ENCODE measurements around the gene KIAA1586. TPM values are rescaled to one million over a fixed set of nuclear protein-coding genes. Genes with fewer than 3 reads are reported as not detected.
"Not testable (repeated sequence)": the region's sequence is repeated elsewhere in the genome, so short reads cannot be mapped to it uniquely, and the experiment has no call there.

Gene KIAA1586, protein sequence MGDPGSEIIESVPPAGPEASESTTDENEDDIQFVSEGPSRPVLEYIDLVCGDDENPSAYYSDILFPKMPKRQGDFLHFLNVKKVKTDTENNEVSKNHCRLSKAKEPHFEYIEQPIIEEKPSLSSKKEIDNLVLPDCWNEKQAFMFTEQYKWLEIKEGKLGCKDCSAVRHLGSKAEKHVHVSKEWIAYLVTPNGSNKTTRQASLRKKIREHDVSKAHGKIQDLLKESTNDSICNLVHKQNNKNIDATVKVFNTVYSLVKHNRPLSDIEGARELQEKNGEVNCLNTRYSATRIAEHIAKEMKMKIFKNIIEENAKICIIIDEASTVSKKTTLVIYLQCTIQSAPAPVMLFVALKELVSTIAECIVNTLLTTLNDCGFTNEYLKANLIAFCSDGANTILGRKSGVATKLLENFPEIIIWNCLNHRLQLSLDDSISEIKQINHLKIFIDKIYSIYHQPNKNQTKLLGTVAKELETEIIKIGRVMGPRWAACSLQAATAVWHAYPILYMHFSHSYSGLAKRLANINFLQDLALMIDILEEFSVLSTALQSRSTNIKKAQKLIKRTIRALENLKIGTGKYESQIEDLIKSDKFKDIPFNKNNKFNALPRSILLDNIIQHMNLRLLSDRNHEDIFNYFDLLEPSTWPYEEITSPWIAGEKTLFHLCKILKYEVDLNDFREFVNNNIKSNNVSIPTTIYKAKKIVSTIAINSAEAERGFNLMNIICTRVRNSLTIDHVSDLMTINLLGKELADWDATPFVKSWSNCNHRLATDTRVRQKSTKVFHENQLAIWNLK
- polyA plus RNA-seq (2013, experiment 1 of 2; ENCODE audit: insufficient read length): 9.8 TPM
- 9.9 TPM for polyA plus RNA-seq (2013, experiment 2 of 2; ENCODE audit: insufficient read length)

GRCh38 chr6:57046332-57047256 is at the start of gene KIAA1586:
KIAA1586 (plus strand) TSS chr6:57046693; CDS start chr6:57046756, 63 bp downstream.
- DNase-seq: peak; percentile 89

GRCh38 chr6:56999049-56999448 is 47.4 kb upstream of the KIAA1586 start:
- no peak for DNase-seq

DNA sequence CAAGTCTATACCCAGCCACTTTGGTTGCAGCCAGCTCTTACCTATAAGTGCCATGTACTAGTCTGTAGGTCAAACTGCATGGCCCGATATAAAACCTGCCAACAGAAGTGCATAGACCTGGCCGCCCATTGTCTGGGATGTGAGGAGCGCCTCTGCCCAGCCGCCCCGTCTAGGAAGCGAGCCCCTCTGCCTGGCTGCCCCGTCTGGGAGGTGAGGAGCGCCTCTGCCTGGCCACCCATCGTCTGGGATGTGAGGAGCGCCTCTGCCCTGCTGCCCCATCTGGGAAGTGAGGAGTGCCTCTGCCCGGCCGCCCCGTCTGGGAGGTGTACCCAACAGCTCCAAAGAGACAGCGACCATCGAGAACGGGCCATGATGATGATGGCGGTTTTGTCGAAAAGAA is 46.7 kb upstream of the KIAA1586 start:
- DNase-seq: not testable (repeated sequence)

- DNase-seq: no peak
Observed at GRCh38 chr6:57002197-57002596, 44.3 kb upstream of the KIAA1586 start.

- no peak for DNase-seq
Observed at GRCh38 chr6:57004292-57004691, 42.2 kb upstream of the KIAA1586 start.

DNA sequence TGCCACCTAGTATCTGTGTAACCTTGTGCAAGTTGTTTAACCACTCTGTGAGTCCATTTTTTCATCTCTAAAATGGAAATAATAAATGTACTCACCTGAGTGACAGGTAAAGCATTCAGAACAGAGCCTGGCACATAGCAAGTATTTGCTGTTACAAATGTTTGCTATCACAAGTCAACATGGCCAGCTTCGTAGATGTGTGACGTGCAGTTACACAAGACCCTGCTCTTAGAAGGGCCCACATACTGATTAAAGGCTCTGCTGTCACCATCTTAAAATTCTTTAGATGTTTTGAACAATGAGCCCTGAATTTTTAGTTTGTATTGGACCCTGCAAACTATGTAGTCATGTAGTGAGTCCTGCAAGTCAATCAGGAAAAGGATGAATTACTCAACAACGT is 40.4 kb upstream of the KIAA1586 start:
- no peak for DNase-seq

DNA sequence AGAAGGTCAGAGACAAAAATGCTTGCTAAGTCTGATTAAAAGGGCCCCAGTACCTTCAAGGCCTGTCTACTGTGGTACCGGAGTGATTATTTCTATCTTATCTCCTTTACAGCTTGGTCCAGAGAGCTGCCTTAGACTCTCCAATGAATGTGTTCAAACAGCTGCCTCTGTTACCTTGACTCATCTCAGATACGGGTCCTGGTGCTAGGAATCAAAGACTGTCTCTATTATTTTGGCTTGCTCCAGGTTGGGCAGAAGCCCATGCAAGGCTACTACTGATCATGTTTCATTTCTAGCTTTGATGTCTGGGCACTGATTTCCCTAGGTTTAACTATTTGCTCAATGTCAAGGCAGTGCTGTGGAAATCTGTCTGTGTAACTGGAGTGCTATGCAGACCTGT is 38.4 kb upstream of the KIAA1586 start:
- DNase-seq: not testable (repeated sequence)

DNA sequence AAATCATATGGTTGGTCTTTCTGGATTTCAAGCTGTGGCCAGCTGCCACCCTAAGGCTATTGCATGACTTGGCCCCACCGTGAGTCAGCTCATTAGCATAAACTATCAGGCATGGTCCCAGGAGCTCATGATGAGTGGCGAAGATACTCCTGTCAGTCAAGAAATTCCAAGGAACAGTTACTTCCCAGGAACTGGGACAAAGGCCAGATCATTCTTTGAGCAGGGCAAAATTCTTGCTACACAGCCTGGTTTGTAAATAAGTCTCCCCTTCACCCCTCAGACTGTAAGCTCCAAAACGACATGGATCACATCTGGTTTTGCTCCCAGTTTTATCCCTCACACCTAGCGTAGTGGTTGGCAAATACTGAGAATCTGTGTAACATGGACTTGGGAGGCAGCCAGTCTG is 33.0 kb upstream of the KIAA1586 start:
- peak; percentile 89 for DNase-seq

- DNase-seq: no peak
Observed at GRCh38 chr6:57017069-57017468, 29.4 kb upstream of the KIAA1586 start.

DNA sequence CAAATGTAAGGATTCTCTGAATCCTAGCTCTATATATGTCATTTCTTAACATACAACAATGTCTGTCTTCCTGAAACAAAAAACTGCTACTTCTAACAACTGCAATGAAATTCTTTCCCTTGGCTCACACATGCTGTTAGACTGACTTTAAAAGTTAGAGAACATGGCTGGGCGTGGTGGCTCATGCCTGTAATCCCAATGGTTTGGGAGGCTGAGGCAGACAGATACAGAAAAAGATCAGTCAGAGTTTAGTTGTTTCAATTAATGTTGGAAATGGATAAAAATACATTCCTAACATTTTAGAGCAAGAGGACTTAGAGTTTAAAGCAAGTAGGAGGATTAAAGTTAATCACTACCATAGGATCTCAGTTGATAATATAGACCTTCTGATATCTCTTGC is 28.7 kb upstream of the KIAA1586 start:
- no peak for DNase-seq

GRCh38 chr6:57019434-57019833 is 27.1 kb upstream of the KIAA1586 start:
- DNase-seq: no peak

GRCh38 chr6:57021086-57021720 is 25.3 kb upstream of the KIAA1586 start:
- peak; percentile 50 for DNase-seq

- DNase-seq: no peak
Observed at GRCh38 chr6:57024321-57024720, 22.2 kb upstream of the KIAA1586 start.

- DNase-seq: no peak
Observed at GRCh38 chr6:57024775-57025174, 21.7 kb upstream of the KIAA1586 start.

DNA sequence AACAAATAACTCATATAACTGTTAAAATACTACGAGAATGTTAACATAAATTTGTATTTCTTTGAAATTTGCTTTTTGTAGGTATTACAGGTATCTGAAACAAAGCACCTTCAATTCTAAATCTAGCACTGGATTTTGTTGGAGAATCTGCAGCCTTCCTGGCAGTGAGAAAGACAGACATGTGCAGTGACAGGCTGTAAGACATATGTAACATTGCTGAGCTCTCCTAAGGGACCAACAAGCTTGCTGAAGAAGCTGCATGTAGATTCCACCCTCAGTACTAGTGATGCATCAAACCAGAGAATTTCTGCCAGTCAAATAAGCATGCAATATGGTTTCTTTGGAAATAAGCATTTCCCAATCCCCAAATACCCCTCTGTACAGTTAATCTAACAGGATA is 20.5 kb upstream of the KIAA1586 start:
- DNase-seq: no peak

GRCh38 chr6:57027301-57027700 is 19.2 kb upstream of the KIAA1586 start:
- no peak for DNase-seq

DNA sequence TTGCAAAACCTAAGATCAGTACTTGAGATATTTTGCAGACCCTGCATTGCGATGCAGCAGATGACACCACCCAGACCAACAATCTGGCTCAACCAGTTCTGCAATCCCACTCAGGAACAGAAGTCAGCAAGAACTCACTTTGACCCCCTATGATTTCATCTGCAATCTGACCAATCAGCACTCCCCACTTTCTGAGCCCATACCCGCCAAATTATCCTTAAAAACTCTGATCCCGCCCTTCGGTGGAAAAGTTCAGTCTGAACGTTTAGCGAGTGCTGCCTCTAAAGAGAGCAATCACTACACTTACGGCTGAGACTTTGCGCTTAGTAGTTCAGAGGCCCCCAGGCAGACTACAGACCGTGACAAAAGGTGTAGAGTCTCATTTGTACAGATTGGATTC is 17.3 kb upstream of the KIAA1586 start:
- DNase-seq: no peak

DNA sequence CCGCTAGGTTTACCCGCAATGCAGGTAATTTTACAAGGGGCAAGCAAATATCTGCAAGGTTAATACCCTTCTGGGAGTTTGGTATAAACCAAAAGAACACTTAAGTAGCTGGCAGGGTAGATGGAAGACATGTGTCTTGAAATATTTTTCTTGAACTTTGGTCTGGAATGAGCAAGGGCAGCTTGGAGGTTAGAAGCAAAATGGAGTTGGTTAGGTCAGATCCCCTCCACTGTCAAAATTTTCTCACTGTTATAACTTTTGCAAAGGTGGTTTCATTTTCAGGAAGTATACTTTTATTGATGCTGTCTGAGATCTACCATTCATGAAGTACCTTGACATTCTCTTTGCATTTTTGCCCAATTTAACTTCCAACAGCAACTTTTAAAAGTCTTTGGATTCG is 13.3 kb upstream of the KIAA1586 start:
- no peak for DNase-seq

- DNase-seq: no peak
Observed at GRCh38 chr6:57035549-57035948, 10.9 kb upstream of the KIAA1586 start.

GRCh38 chr6:57038906-57039305 is 7.6 kb upstream of the KIAA1586 start:
- DNase-seq: no peak

DNA sequence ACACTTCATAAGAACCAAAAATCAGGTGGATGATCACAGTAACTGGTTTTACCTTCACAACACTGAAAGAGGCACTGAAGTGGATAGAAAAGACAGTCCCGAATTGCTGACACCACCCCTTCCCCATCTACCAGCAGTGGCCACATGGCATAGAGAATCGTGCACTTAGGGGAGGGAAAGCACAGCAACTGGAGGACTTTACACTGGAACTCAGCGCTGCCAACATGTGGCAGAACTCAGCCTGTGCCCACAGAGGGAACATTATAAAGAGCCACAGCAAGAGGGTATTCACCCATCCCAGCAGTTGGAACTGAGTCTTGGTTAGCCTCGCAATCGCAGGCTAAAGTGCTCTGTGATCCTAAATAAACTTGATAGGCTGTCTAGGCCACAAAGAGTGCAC is 6.5 kb upstream of the KIAA1586 start:
- DNase-seq: no peak

GRCh38 chr6:57044061-57044460 is 2.4 kb upstream of the KIAA1586 start:
- not testable (repeated sequence) for DNase-seq

All from fibroblast of skin of abdomen (primary cell).